Pancreas (tissue), 10 donors: Measurements from ENCODE around the gene RASSF4. TPM values are rescaled to one million over a fixed set of nuclear protein-coding genes. Genes with fewer than 3 reads are reported as not detected.

Experiments used
- ATAC-seq, 4 donors: fragments of 200-7000 bp; cut with Tn5 transposase; one replicate each; pipeline versions ENCODE4 v1.8.0 to v1.9.1; 2020; ENCODE audit warnings: mild to moderate bottlenecking in 4 of 4, moderate library complexity in 4 of 4
- DNase-seq, 6 donors: peaks; one replicate each; pipeline ENCODE4 v3.0.0-alpha.2; 2020
- FAIRE-seq: peaks from 2 replicates; lab custom pipeline; 2012; peaks lifted over from hg19 to GRCh38; lab: Jason Lieb, UNC
- H3K27ac ChIP-seq, 4 donors: fragments of 200-600 bp; sonication (generic); 1 replicate in 3 of 4; 2 replicates in 1 of 4; pipeline versions ENCODE4 v1.5.0 to v1.8.0; 2020
- H3K27me3 ChIP-seq, 4 donors: fragments of 200-600 bp; one replicate each; pipeline ENCODE4 v1.8.0; 2021
- H3K36me3 ChIP-seq, 3 donors: fragments of 200-600 bp; sonication (generic) in 1 of 3; one replicate each; pipeline versions ENCODE4 v1.5.0 to v1.8.0; 2020 to 2021
- H3K4me1 ChIP-seq, 3 donors: fragments of 200-600 bp; one replicate each; pipeline ENCODE4 v1.8.0; 2021
- H3K4me3 ChIP-seq, 4 donors: fragments of 200-600 bp; sonication (generic) in 2 of 4; one replicate each; pipeline versions ENCODE4 v1.5.0 to v1.8.0; 2020 to 2021
- H3K9me3 ChIP-seq, 4 donors: fragments of 200-600 bp; one replicate each; pipeline ENCODE4 v1.8.0; 2021
- WGBS, 2 donors: extraction: QIAGEN DNeasy Blood & Tissue Kit; methylation state at CpG; one replicate each; pipeline ENCODE4 v1.1.7; 2013; 5-methylcytosine and 5-hydroxymethylcytosine counted together
- intact Hi-C, 3 donors: fragments of 100-400 bp; cut with DNase I; formaldehyde crosslinking; loops; one replicate each; pipeline versions ENCODE4 v1.11.1 to v1.14.2; 2022
- polyA plus RNA-seq, 2 donors: library from polyadenylated mRNA; stranded (reverse); fragments of 200-250 nt; gene quantifications; one replicate each; pipeline ENCODE4 v1.2.3, GENCODE V29; 2013
- total RNA-seq, 6 donors: library from RNA; stranded (reverse); fragmentation: NEBNext Ultra II Directional in 4 of 6; extraction: Animal tissue kit (Norgen Biotek cat#: 25700) in 4 of 6; gene quantifications; one replicate each; pipeline versions ENCODE4 v1.2.1 to v1.2.4, GENCODE V29; 2021 to 2023
- TF ChIP-seq, protein P1 (sequence below), 4 donors: fragments of 200-600 bp; sonication (generic) in 3 of 4; IDR thresholded peaks; one replicate each; pipeline versions ENCODE4 v1.5.0 to v1.8.0; 2021; ENCODE audit warnings: antibody characterized with exemption in 4 of 4
- donor health status: healthy with polysubstance abuse.
- donor health status: DM: no; HTN: no; CAD: no; lungs with moderate emphysema.
- donor health status: DM: no; HTN: no; CAD: no.
- donor health status: control.
- donor health status: control.
- donor health status: Bipolar disorder and iron deficiency.
- donor health status: DM: yes; HTN: yes; CAD: no.
- donor health status: DM: no; HTN: no; CAD: no.
- donor health status: DM: no; HTN: no; CAD: no.
- donor health status: DM: yes; HTN: yes; CAD: no.

The RASSF4 gene
- total and polyA plus RNA-seq, 8 donors, result 13.9 to 100 (median 37.8) TPM

DNA sequence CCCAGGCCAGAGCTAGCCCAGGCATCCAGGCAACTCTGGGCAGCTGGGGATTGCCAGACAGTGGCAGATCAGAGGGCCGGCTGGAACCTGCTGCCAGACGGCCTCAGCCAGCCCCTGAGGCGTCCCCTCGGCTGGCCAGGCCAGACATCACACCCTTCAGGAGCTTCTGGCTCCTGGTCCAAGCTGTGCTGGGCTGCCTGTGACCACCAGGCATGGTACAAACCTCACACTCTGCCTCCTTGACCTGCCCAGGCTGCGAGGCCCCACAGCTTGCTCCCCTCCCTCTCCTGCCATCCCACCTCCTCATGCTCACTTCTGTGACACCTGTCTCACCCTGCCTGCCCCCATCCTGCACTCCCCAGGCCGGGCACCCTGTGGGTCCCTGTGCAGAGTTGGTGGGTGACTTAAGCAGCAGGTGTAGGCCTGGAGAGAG is 13.3 kb downstream of the RASSF4 start:
- TF ChIP-seq, protein P1, sequence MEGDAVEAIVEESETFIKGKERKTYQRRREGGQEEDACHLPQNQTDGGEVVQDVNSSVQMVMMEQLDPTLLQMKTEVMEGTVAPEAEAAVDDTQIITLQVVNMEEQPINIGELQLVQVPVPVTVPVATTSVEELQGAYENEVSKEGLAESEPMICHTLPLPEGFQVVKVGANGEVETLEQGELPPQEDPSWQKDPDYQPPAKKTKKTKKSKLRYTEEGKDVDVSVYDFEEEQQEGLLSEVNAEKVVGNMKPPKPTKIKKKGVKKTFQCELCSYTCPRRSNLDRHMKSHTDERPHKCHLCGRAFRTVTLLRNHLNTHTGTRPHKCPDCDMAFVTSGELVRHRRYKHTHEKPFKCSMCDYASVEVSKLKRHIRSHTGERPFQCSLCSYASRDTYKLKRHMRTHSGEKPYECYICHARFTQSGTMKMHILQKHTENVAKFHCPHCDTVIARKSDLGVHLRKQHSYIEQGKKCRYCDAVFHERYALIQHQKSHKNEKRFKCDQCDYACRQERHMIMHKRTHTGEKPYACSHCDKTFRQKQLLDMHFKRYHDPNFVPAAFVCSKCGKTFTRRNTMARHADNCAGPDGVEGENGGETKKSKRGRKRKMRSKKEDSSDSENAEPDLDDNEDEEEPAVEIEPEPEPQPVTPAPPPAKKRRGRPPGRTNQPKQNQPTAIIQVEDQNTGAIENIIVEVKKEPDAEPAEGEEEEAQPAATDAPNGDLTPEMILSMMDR (IDR thresholded peaks at IDR 0.05), result no peak
- H3K27ac ChIP-seq, result peak overlapping the region; percentile 2 to 97 (median 28)

GRCh38 chr10:44973323-44974081 is 13.9 kb downstream of the RASSF4 start:
- Histone ChIP-seq H3K36me3 (peaks cover 0 to 21% (median 6%) of the 10 kb centered on the region in 3 donors), H3K9me3 (no peaks in the 10 kb centered on the region), H3K27ac (peak overlapping the region; percentile 22 to 97 (median 83)), H3K4me1 (peaks cover 8 to 16% (median 13%) of the 10 kb centered on the region in 3 donors), H3K27me3 (no peaks in the 10 kb centered on the region), H3K4me3 (no peak overlapping the region)
- intact Hi-C loops, result loop anchor here in 2 of 3 donors (2.0 to 5.0 kb wide), 2 partner anchors 41 kb away; no protein-coding TSS in a partner anchor
- DNase-seq (peak in 4 of 6 donors; percentile 27 to 73 (median 50)), FAIRE-seq (no peak), ATAC-seq (no peak)
- WGBS, 2 donors, result 70 to 75% methylated on average over 18 of the region's 18 CpGs
- TF ChIP-seq, protein P1 (IDR thresholded peaks at IDR 0.05), result no peak

More for the DNA sequence above, 13.3 kb downstream of the RASSF4 start:
- intact Hi-C loops, result loop anchor here in 1 of 3 donors (5.0 kb wide), 1 partner anchor 41 kb away; no protein-coding TSS in a partner anchor
- peaks cover 0 to 21% (median 6%) of the 10 kb centered on the region in 3 donors for H3K36me3 ChIP-seq
- peaks cover 8 to 16% (median 13%) of the 10 kb centered on the region in 3 donors for H3K4me1 ChIP-seq
- no peak overlapping the region for H3K4me3 ChIP-seq
- FAIRE-seq (no peak), ATAC-seq (no peak), DNase-seq (peak in 3 of 6 donors; percentile 55 to 77 (median 64))
- 79 to 91% methylated on average over 6 of the region's 6 CpGs for WGBS, 2 donors
- no peaks in the 10 kb centered on the region for H3K9me3 ChIP-seq
- H3K27me3 ChIP-seq, result no peaks in the 10 kb centered on the region

DNA sequence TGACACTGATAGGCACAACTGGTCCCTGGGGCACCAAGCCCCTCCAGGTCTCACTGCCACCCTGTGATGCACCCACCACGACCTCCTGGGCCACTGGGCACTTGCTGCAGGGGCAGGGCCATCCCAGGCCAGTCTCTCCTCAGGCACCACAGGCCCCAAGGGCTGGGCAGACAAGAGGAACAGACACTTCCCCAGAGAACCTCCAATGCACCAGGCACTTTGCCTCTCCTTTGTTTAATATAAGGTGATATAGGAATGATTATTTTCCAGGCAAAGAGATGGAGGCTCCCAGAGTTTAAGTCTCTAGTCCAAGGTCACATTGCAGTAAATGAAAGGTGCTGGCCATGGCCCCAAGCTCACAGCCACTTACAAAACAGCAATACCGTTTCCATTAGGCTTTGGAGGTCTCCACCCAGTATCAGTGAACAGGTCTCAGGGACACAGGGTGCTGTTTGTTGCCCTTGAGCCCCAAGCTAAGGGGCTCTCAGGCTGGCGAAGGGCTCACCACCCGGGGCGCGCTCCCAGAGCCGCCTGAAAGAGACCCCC is 14.6 kb downstream of the RASSF4 start:
- Histone ChIP-seq H3K27me3 (no peaks in the 10 kb centered on the region), H3K4me1 (peaks cover 11 to 20% (median 17%) of the 10 kb centered on the region in 3 donors), H3K9me3 (no peaks in the 10 kb centered on the region), H3K36me3 (peaks cover 0 to 21% (median 6%) of the 10 kb centered on the region in 3 donors), H3K27ac (peak overlapping the region; percentile 71 to 97 (median 88)), H3K4me3 (peak overlapping the region in 2 of 4 donors; percentile 26 to 97)
- 38 to 46% methylated on average over 7 of the region's 7 CpGs for WGBS, 2 donors
- ATAC-seq (peak in 1 of 4 donors; percentile 0), DNase-seq (peak in 4 of 6 donors; percentile 36 to 82 (median 69)), FAIRE-seq (no peak)
- intact Hi-C loops, result loop anchor here in 2 of 3 donors (2.0 to 5.0 kb wide), 2 partner anchors 41 to 42 kb away; no protein-coding TSS in a partner anchor
- TF ChIP-seq, protein P1 (IDR thresholded peaks at IDR 0.05), result no peak

DNA sequence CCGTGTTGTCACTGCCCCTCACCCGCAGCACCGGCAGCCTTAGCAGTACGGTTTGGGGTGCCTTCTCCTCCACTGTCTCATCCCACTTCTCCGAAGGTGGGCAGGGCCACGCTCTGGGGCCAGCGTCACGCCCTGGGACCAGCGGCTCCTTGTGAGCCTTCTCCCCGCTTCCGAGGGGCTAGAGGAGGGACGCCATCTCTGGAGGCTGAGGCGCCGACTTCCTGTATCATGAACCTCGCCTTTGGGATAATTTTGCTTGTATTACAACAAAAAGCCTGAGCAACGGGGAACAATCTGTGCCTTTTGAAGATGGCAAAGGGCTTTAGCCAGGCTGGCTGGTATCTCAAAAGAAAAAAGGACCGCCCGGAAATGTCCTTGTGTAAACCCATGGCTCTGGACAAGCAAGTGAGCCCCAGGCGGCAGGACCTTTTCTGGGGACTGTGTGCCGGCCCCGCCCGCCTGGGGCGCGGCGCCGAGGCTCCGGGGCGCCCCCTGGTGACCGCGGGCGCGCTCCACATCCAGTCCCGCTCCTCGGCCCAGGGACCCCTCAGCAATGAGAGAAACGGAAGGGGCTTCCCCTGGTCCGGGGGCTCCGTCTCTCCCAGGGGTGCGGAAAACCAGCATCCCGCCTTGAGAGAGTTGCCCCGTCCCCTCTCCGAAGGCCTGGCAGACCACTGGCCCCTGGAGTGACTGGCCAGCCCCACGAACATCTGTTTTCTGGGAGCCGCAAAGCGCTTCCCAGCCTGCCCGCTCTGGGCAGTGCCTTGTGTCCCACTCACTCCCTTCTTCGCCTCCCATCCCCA is 15.2 kb downstream of the RASSF4 start:
- H3K36me3 ChIP-seq, result peaks cover 0 to 21% (median 6%) of the 10 kb centered on the region in 3 donors
- H3K4me3 ChIP-seq, result peak overlapping the region in 2 of 4 donors; percentile 26 to 97
- H3K27me3 ChIP-seq, result no peaks in the 10 kb centered on the region
- FAIRE-seq, result no peak
- ATAC-seq, result peak; percentile 50 to 66 (median 53)
- peaks cover 18 to 22% (median 19%) of the 10 kb centered on the region in 3 donors for H3K4me1 ChIP-seq
- H3K27ac ChIP-seq, result peak overlapping the region; percentile 71 to 97 (median 88)
- peak; percentile 70 to 91 (median 78) for DNase-seq
- intact Hi-C loops, result loop anchor here in 2 of 3 donors (2.0 to 5.0 kb wide), 2 partner anchors 42 to 43 kb away; no protein-coding TSS in a partner anchor
- TF ChIP-seq, protein P1 (IDR thresholded peaks at IDR 0.05), result peak; percentile 94 to 98 (median 95)
- no peaks in the 10 kb centered on the region for H3K9me3 ChIP-seq
- 4 to 5% methylated on average over 40 to 46 of the region's 46 CpGs for WGBS, 2 donors
